HCT116 (cell line): Measurements from ENCODE around the gene RARS1. TPM values are rescaled to one million over a fixed set of nuclear protein-coding genes. Genes with fewer than 3 reads are reported as not detected.

Source experiments
- ATAC-seq: fragments of 200-7000 bp; cut with Tn5 transposase; 2 replicates; pipeline ENCODE4 v1.9.1; 2020; ENCODE audit warnings: mild to moderate bottlenecking, moderate library complexity
- Bru-seq: library from RNA; stranded (reverse); fragments of 400-500 nt; gene quantifications from one replicate; lab custom pipeline; 2021; lab: Mats Ljungman, UMichigan
- BruChase-seq, 2 experiments: library from RNA; stranded (reverse); fragments of 400-500 nt; gene quantifications; one replicate each; lab custom pipeline; 2021; lab: Mats Ljungman, UMichigan
- BruUV-seq: library from RNA; stranded (reverse); fragments of 400-500 nt; replicated peaks from 2 replicates; lab custom pipeline; 2021; lab: Mats Ljungman, UMichigan
- CTCF ChIA-PET: fragments of 300-600 bp; sonication (Branson Sonifier 250); formaldehyde crosslinking; loops from one replicate; lab custom pipeline; 2021; ENCODE audit warnings: antibody characterized with exemption; lab: Charles Lee
- POLR2A ChIA-PET: fragments of 300-600, 350-600 bp; sonication (Branson Sonifier 250); formaldehyde crosslinking; loops from one replicate; lab custom pipeline; 2021; ENCODE audit warnings: antibody characterized with exemption; lab: Charles Lee
- RAD21 ChIA-PET, 2 experiments: fragments of 300-600 bp; sonication (Branson Sonifier 250); formaldehyde crosslinking; loops; one replicate each; lab custom pipeline; 2023; ENCODE audit warnings: low total read pairs in 2 of 2; ENCODE audit not compliant: uncharacterized antibody in 2 of 2, unreplicated experiment in 2 of 2, low non-redundant PET in 1 of 2; lab: Charles Lee
- DNase-seq: peaks from one replicate; pipeline ENCODE4 v3.0.0-alpha.2; 2010; ENCODE audit warnings: low read depth, low spot score
- H2AFZ ChIP-seq: fragments of 200-600 bp; shearing (Covaris generic), sonication (generic); 2 replicates; pipeline ENCODE4 v1.6.1; 2017; ENCODE audit warnings: low read depth, mixed run types, mixed read lengths, antibody characterized with exemption, low read length; ENCODE audit not compliant: poor library complexity, severe bottlenecking
- H3K27ac ChIP-seq: 2 replicates; pipeline ENCODE4 v1.5.1; 2012; ENCODE audit warnings: low read depth, low read length
- H3K27me3 ChIP-seq: fragments of 200-600 bp; sonication (generic); 2 replicates; pipeline ENCODE4 v1.6.1; 2016; ENCODE audit warnings: mixed run types, low read length, mixed read lengths; ENCODE audit not compliant: insufficient read depth
- H3K36me3 ChIP-seq, 2 experiments: fragments of 200-500 bp in 1 of 2; fragments of 200-600 bp in 1 of 2; sonication (Bioruptor generic) in 1 of 2; sonication (generic) in 1 of 2; 2 replicates each; pipeline versions ENCODE4 v1.5.1 to v1.6.1; 2014 to 2016; ENCODE audit warnings: low read length in 2 of 2, inconsistent platforms in 1 of 2, mixed read lengths in 1 of 2, mixed run types in 1 of 2; ENCODE audit not compliant: insufficient read depth in 2 of 2, control insufficient read depth in 1 of 2
- H3K4me1 ChIP-seq, 2 experiments: fragments of 200-600 bp in 1 of 2; sonication (generic) in 1 of 2; 2 replicates each; pipeline versions ENCODE4 v1.5.1 to v1.6.1; 2012 to 2017; ENCODE audit warnings: low read length in 2 of 2, inconsistent platforms in 1 of 2, mild to moderate bottlenecking in 1 of 2, mixed read lengths in 1 of 2, mixed run types in 1 of 2, moderate library complexity in 1 of 2; ENCODE audit not compliant: insufficient read depth in 2 of 2, control insufficient read depth in 1 of 2
- H3K4me2 ChIP-seq: fragments of 200-600 bp; sonication (generic); 2 replicates; pipeline ENCODE4 v1.6.1; 2017; ENCODE audit warnings: mixed run types, low read length, mixed read lengths
- H3K4me3 ChIP-seq, 2 experiments: fragments of 200-600 bp in 1 of 2; sonication (generic) in 1 of 2; replicated peaks in 1 of 2; 2 replicates each; pipeline ENCODE4 v1.5.1; 2011 to 2016; ENCODE audit warnings: low read length in 2 of 2, control low read depth in 1 of 2, low read depth in 1 of 2, mild to moderate bottlenecking in 1 of 2, mixed read lengths in 1 of 2, mixed run types in 1 of 2
- H3K79me2 ChIP-seq: fragments of 200-600 bp; sonication (generic); 2 replicates; pipeline ENCODE4 v1.6.1; 2017; ENCODE audit warnings: mild to moderate bottlenecking, mixed run types, low read length, moderate library complexity, mixed read lengths; ENCODE audit not compliant: insufficient read depth
- H3K9ac ChIP-seq: fragments of 200-600 bp; sonication (generic); 2 replicates; pipeline ENCODE4 v1.6.1; 2016; ENCODE audit warnings: low read length, mixed read lengths
- H3K9me2 ChIP-seq: fragments of 200-600 bp; sonication (generic), shearing (Covaris generic); 2 replicates; pipeline ENCODE4 v1.6.1; 2017; ENCODE audit warnings: mixed run types, mild to moderate bottlenecking, moderate library complexity; ENCODE audit not compliant: insufficient read depth
- H3K9me3 ChIP-seq, 2 experiments: fragments of 200-500 bp in 1 of 2; fragments of 200-600 bp in 1 of 2; sonication (Bioruptor generic) in 1 of 2; sonication (generic) in 1 of 2; 2 replicates each; pipeline ENCODE4 v1.6.1; 2014 to 2017; ENCODE audit warnings: low read length in 2 of 2, mixed read lengths in 2 of 2, inconsistent platforms in 1 of 2, low read depth in 1 of 2, mild to moderate bottlenecking in 1 of 2, mixed run types in 1 of 2, moderate library complexity in 1 of 2; ENCODE audit not compliant: control insufficient read depth in 1 of 2, insufficient read depth in 1 of 2
- H4K20me1 ChIP-seq: fragments of 200-600 bp; sonication (generic), shearing (Covaris generic); 2 replicates; pipeline ENCODE4 v1.6.1; 2017; ENCODE audit warnings: mixed run types, mild to moderate bottlenecking, moderate library complexity; ENCODE audit not compliant: insufficient read depth
- CEBPB ChIP-seq: IDR thresholded peaks from 2 replicates; pipeline ENCODE4 v1.6.1; 2012; ENCODE audit warnings: low read depth
- EZH2phosphoT487 ChIP-seq: fragments of 200-600 bp; IDR thresholded peaks from 2 replicates; pipeline ENCODE4 v1.6.1; 2018; ENCODE audit warnings: antibody characterized with exemption, borderline replicate concordance
- FOSL1 ChIP-seq: IDR thresholded peaks from 2 replicates; pipeline ENCODE4 v1.6.1; 2012; ENCODE audit warnings: low read depth
- JUND ChIP-seq: IDR thresholded peaks from 2 replicates; pipeline ENCODE4 v1.6.1; 2012
- POLR2A ChIP-seq: IDR thresholded peaks from 2 replicates; pipeline ENCODE4 v1.7.0; 2011; ENCODE audit warnings: borderline replicate concordance; ENCODE audit not compliant: insufficient read depth, insufficient read length; ENCODE audit errors: extremely low read depth
- POLR2AphosphoS5 ChIP-seq: IDR thresholded peaks from 2 replicates; pipeline ENCODE4 v1.6.1; 2011; ENCODE audit warnings: mild to moderate bottlenecking, low read depth, low read length, moderate library complexity
- SRF ChIP-seq: IDR thresholded peaks from 2 replicates; pipeline ENCODE4 v1.6.1; 2012; ENCODE audit warnings: low read depth
- TCF7L2 ChIP-seq: IDR thresholded peaks from 2 replicates; pipeline ENCODE4 v1.7.0; 2011; ENCODE audit warnings: borderline replicate concordance, inconsistent platforms; ENCODE audit not compliant: insufficient read depth, insufficient read length; ENCODE audit errors: extremely low read depth
- YY1 ChIP-seq: IDR thresholded peaks from 2 replicates; pipeline ENCODE4 v1.6.1; 2011; ENCODE audit warnings: low read length, low read depth, moderate library complexity, mild to moderate bottlenecking; ENCODE audit not compliant: insufficient replicate concordance; ENCODE audit errors: extremely low read depth
- ZFX ChIP-seq: fragments of 450-650 bp; IDR thresholded peaks from 2 replicates; pipeline ENCODE4 v1.6.1; 2017
- ZNF274 ChIP-seq: fragments of 200-500 bp; sonication (Bioruptor generic); IDR thresholded peaks from 2 replicates; pipeline ENCODE4 v1.6.1; 2014; ENCODE audit warnings: mild to moderate bottlenecking, low read depth, low read length, inconsistent platforms
- intact Hi-C: fragments of 100-400 bp; cut with micrococcal nuclease; formaldehyde crosslinking; loops from 2 replicates; pipeline ENCODE4 v1.10.0; 2022
- long read RNA-seq: library from polyadenylated mRNA; unstranded; transcript quantifications from one replicate; pipeline ENCODE4 v2.0.0, GENCODE V29; 2021; ENCODE audit not compliant: unreplicated experiment
- polyA plus RNA-seq: library from polyadenylated mRNA; unstranded; fragments of >200 nt; gene quantifications from 2 replicates; pipeline ENCODE4 v1.2.1, GENCODE V29; 2012; ENCODE audit warnings: missing spikeins
- total RNA-seq: library from RNA; stranded (reverse); gene quantifications from one replicate; pipeline ENCODE4 v1.2.1, GENCODE V29; 2021; ENCODE audit not compliant: unreplicated experiment
- TF ChIP-seq, protein P1 (sequence below): IDR thresholded peaks from 2 replicates; pipeline ENCODE4 v1.6.1; 2011; ENCODE audit warnings: mild to moderate bottlenecking, low read length, moderate library complexity; ENCODE audit not compliant: insufficient replicate concordance; ENCODE audit errors: extremely low read depth
- TF ChIP-seq, protein P2 (sequence below): IDR thresholded peaks from 2 replicates; pipeline ENCODE4 v1.6.1; 2012
- TF ChIP-seq, protein P3 (sequence below): IDR thresholded peaks from 2 replicates; pipeline ENCODE4 v1.6.1; 2012; ENCODE audit warnings: low read depth
- TF ChIP-seq, protein P4 (sequence below): IDR thresholded peaks from 2 replicates; pipeline ENCODE4 v1.6.1; 2012

Gene RARS1
- 122 TPM for total RNA-seq
- 41.4 and 60.3 TPM in 2 replicates for polyA plus RNA-seq
- percentile 90 among the genes with signal in this experiment for Bru-seq, nascent RNA
- BruChase-seq, experiment 1, labeled RNA remaining after a 6-hour chase, result percentile 95 among the genes with signal in this experiment
- BruChase-seq, experiment 2, labeled RNA remaining after a 2-hour chase, result percentile 92 among the genes with signal in this experiment
- long read RNA-seq, transcript RARS-201 (15 exons, 2,146 nt), result major isoform, 175 of 197 reads
- long read RNA-seq, partial matches to known transcripts, result 10 of 197 reads
- long read RNA-seq, other reads (novel, unspliced or antisense), result 11 of 197 reads

DNA sequence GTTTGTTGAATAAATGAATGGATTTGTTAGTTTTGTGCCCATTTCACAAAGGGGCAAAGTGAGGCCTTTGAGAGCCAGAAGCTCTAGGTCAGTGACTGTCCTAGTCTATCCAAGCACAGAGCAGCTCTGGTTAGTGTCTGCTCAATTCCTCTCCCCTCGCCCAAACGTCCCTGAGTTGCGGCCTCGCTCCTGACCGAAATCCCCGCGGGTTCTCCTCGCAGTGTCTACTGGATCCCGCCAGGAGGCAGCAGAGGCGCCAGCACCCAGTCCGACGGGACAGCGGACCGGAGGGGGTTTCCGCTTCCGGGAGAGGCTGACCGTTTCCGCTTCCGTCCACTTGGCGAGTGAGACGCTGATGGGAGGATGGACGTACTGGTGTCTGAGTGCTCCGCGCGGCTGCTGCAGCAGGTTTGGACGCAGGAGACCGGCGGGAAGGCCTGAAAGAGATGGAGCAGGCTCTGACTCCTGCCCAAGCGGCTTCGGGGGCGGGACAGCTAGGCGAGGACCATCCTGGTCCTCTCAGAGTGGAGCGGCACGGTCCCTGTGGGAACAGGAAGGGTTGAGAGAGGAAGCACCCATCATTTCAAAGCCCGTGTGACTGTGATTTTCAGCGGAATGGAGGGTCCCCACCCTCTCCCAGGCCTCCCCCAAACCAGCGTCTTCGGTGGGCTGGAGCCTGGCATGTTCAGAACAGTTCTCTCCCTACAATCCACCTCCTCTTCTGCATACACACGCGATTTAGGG is at the start of gene RARS1:
TSS of gene RARS1 (plus strand) at position 336 of the 744 bp plus-strand sequence. CDS start at position 364, 28 bp downstream.
- peaks cover 18 to 23% of the 10 kb centered on the region in 2 experiments; a peak in 3 of 4 replicates for H3K36me3 ChIP-seq
- peak within 1 kb of the TSS; percentile 96 to 100 for H3K4me3 ChIP-seq
- ChIA-PET POLR2A (no interaction called here), CTCF (interaction anchor here (1.2 to 1.9 kb wide), 2 partner anchors 10 to 217 kb away, joined by 4 to 5 read pairs; no protein-coding TSS in a partner anchor), RAD21 (no interaction called here)
- H3K27me3 ChIP-seq, result no peaks in the 10 kb centered on the region
- no peaks in the 10 kb centered on the region for H4K20me1 ChIP-seq
- DNase-seq, result peak; percentile 85
- peak within 1 kb of the TSS; percentile 61 for H3K27ac ChIP-seq
- ATAC-seq, result peak; percentile 91
- intact Hi-C loops, result loop anchor here (1.0 to 5.0 kb wide), 2 partner anchors 194 to 217 kb away; partner anchors contain the start of gene WWC1
- peak within 1 kb of the TSS; percentile 77 for H3K4me2 ChIP-seq
- TSS peak; percentile 76 for BruUV-seq
- peaks cover 5 to 10% of the 10 kb centered on the region in 2 experiments; a peak in 3 of 4 replicates for H3K4me1 ChIP-seq
- H3K9me2 ChIP-seq, result no peaks in the 10 kb centered on the region
- peaks cover 50% of the 10 kb centered on the region for H3K79me2 ChIP-seq
- no peaks in the 10 kb centered on the region for H3K9me3 ChIP-seq
- H2AFZ ChIP-seq, result peak within 1 kb of the TSS; percentile 87
- H3K9ac ChIP-seq, result peak within 1 kb of the TSS; percentile 66
- TF ChIP-seq FOSL1 (no peak), ZFX (no peak), SRF (no peak; the same call in 1 of the 2 replicates), CEBPB (no peak), YY1 (peak; percentile 72), JUND (no peak), EZH2phosphoT487 (no peak), POLR2A (peak; percentile 81), TCF7L2 (no peak), ZNF274 (no peak), POLR2AphosphoS5 (peak; percentile 99)
- TF ChIP-seq, protein P1, sequence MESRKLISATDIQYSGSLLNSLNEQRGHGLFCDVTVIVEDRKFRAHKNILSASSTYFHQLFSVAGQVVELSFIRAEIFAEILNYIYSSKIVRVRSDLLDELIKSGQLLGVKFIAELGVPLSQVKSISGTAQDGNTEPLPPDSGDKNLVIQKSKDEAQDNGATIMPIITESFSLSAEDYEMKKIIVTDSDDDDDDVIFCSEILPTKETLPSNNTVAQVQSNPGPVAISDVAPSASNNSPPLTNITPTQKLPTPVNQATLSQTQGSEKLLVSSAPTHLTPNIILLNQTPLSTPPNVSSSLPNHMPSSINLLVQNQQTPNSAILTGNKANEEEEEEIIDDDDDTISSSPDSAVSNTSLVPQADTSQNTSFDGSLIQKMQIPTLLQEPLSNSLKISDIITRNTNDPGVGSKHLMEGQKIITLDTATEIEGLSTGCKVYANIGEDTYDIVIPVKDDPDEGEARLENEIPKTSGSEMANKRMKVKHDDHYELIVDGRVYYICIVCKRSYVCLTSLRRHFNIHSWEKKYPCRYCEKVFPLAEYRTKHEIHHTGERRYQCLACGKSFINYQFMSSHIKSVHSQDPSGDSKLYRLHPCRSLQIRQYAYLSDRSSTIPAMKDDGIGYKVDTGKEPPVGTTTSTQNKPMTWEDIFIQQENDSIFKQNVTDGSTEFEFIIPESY, result peak; percentile 33
- TF ChIP-seq, protein P2, sequence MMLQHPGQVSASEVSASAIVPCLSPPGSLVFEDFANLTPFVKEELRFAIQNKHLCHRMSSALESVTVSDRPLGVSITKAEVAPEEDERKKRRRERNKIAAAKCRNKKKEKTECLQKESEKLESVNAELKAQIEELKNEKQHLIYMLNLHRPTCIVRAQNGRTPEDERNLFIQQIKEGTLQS, result no peak
- TF ChIP-seq, protein P3, sequence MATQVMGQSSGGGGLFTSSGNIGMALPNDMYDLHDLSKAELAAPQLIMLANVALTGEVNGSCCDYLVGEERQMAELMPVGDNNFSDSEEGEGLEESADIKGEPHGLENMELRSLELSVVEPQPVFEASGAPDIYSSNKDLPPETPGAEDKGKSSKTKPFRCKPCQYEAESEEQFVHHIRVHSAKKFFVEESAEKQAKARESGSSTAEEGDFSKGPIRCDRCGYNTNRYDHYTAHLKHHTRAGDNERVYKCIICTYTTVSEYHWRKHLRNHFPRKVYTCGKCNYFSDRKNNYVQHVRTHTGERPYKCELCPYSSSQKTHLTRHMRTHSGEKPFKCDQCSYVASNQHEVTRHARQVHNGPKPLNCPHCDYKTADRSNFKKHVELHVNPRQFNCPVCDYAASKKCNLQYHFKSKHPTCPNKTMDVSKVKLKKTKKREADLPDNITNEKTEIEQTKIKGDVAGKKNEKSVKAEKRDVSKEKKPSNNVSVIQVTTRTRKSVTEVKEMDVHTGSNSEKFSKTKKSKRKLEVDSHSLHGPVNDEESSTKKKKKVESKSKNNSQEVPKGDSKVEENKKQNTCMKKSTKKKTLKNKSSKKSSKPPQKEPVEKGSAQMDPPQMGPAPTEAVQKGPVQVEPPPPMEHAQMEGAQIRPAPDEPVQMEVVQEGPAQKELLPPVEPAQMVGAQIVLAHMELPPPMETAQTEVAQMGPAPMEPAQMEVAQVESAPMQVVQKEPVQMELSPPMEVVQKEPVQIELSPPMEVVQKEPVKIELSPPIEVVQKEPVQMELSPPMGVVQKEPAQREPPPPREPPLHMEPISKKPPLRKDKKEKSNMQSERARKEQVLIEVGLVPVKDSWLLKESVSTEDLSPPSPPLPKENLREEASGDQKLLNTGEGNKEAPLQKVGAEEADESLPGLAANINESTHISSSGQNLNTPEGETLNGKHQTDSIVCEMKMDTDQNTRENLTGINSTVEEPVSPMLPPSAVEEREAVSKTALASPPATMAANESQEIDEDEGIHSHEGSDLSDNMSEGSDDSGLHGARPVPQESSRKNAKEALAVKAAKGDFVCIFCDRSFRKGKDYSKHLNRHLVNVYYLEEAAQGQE, result no peak
- TF ChIP-seq, protein P4, sequence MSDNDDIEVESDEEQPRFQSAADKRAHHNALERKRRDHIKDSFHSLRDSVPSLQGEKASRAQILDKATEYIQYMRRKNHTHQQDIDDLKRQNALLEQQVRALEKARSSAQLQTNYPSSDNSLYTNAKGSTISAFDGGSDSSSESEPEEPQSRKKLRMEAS, result peak; percentile 84
